Progenitor cell of endocrine pancreas (in vitro differentiated cells): ENCODE data around the gene USP15. TPM values are rescaled to one million over a fixed set of nuclear protein-coding genes. Genes with fewer than 3 reads are reported as not detected.

ENCODE experiments used
- total RNA-seq: library from RNA; stranded (reverse); gene quantifications from 2 replicates; pipeline ENCODE4 v1.2.1, GENCODE V29; 2021

USP15 gene
- total RNA-seq, 1 donor from 2014 or later, result 43.3 TPM

Other genes with a start within 250 kb of the USP15 start
- 50.2 and 53.1 TPM in 2 replicates for gene MON2, start 206.4 kb downstream of the USP15 start, total RNA-seq